ENCODE measurements around the gene PROM2. TPM values are rescaled to one million over a fixed set of nuclear protein-coding genes. Genes with fewer than 3 reads are reported as not detected.
A peak's percentile ranks its signal among the peaks of the same experiment; 100 is the strongest.

The PROM2 gene
- polyA plus RNA-seq, 1 donor (not counting 4 experiments of a cell fraction or from before 2014, with no cell fraction given) = 11.4 TPM

GRCh38 chr2:95317665-95318425, 43.6 kb downstream of the PROM2 start:
- H3K9ac ChIP-seq (ENCODE audit: control insufficient read depth, extremely low read depth, insufficient read depth, low read length) = peak overlapping the region; percentile 43

GRCh38 chr2:95318431-95319220, 44.4 kb downstream of the PROM2 start:
- Histone ChIP-seq H3K27me3 (ENCODE audit: control insufficient read depth, extremely low read depth, insufficient read depth, low read length) (peaks cover 54% of the 10 kb centered on the region), H3K9ac (ENCODE audit: control insufficient read depth, extremely low read depth, insufficient read depth, low read length) (no peak overlapping the region), H2AFZ (ENCODE audit: control insufficient read depth, low read length) (no peak overlapping the region), H3K4me1 (ENCODE audit: control insufficient read depth, extremely low read depth, insufficient read depth, low read length) (peaks cover 34% of the 10 kb centered on the region), H3K4me3 (ENCODE audit: control insufficient read depth in 2 of 3, extremely low read depth in 1 of 3, insufficient read depth in 2 of 3, low read depth in 1 of 3, low read length in 3 of 3) (no peak overlapping the region), H4K20me1 (ENCODE audit: control insufficient read depth, extremely low read depth, insufficient read depth, low read length) (peaks cover 7% of the 10 kb centered on the region), H3K4me2 (ENCODE audit: control insufficient read depth, extremely low read depth, insufficient read depth, low read depth, low read length) (no peak overlapping the region), H3K36me3 (ENCODE audit: control insufficient read depth in 2 of 2, extremely low read depth in 1 of 2, insufficient read depth in 2 of 2, low read length in 2 of 2) (no peaks in the 10 kb centered on the region), H3K79me2 (ENCODE audit: control insufficient read depth, insufficient read depth, low read length) (no peaks in the 10 kb centered on the region), H3K9me3 (ENCODE audit: control insufficient read depth, low read depth, low read length) (no peaks in the 10 kb centered on the region), H3K27ac (ENCODE audit: control insufficient read depth, insufficient read depth, low read length) (no peak overlapping the region), H3K9me1 (ENCODE audit: control insufficient read depth, extremely low read depth, insufficient read depth, low read length) (peaks cover 2% of the 10 kb centered on the region)
- no peak for DNase-seq (ENCODE audit: low read depth, low spot score)
- no peak for FAIRE-seq
- TF ChIP-seq CTCF (optimal IDR thresholded peaks at IDR 0.05 in 1 of 3, IDR thresholded peaks at IDR 0.05 in 1 of 3, conservative IDR thresholded peaks at IDR 0.05 in 1 of 3; ENCODE audit: extremely low read depth in 1 of 3, insufficient read depth in 2 of 3, low read length in 3 of 3) (no peak), EZH2 (IDR thresholded peaks at IDR 0.05; ENCODE audit: low read length) (no peak)
- dilution Hi-C loops (cut with MboI; ENCODE audit: extremely low pct_ligation_motif_present, low sequenced_read_pairs) = no loop called here

More at GRCh38 chr2:95317665-95318425, 43.6 kb downstream of the PROM2 start:
- no peak overlapping the region for H3K4me3 ChIP-seq (ENCODE audit: control insufficient read depth in 2 of 3, extremely low read depth in 1 of 3, insufficient read depth in 2 of 3, low read depth in 1 of 3, low read length in 3 of 3)
- H3K4me1 ChIP-seq (ENCODE audit: control insufficient read depth, extremely low read depth, insufficient read depth, low read length) = peaks cover 38% of the 10 kb centered on the region
- H3K4me2 ChIP-seq (ENCODE audit: control insufficient read depth, extremely low read depth, insufficient read depth, low read depth, low read length) = peak overlapping the region; percentile 71
- no peak overlapping the region for H3K27ac ChIP-seq (ENCODE audit: control insufficient read depth, insufficient read depth, low read length)
- peaks cover 3% of the 10 kb centered on the region for H4K20me1 ChIP-seq (ENCODE audit: control insufficient read depth, extremely low read depth, insufficient read depth, low read length)
- no peak overlapping the region for H2AFZ ChIP-seq (ENCODE audit: control insufficient read depth, low read length)
- FAIRE-seq (peak; percentile 41), DNase-seq (ENCODE audit: low read depth, low spot score) (no peak)
- peaks cover 58% of the 10 kb centered on the region for H3K27me3 ChIP-seq (ENCODE audit: control insufficient read depth, extremely low read depth, insufficient read depth, low read length)
- H3K9me3 ChIP-seq (ENCODE audit: control insufficient read depth, low read depth, low read length) = no peaks in the 10 kb centered on the region
- no peaks in the 10 kb centered on the region for H3K79me2 ChIP-seq (ENCODE audit: control insufficient read depth, insufficient read depth, low read length)
- dilution Hi-C loops (cut with MboI; ENCODE audit: extremely low pct_ligation_motif_present, low sequenced_read_pairs) = no loop called here
- H3K9me1 ChIP-seq (ENCODE audit: control insufficient read depth, extremely low read depth, insufficient read depth, low read length) = peaks cover 2% of the 10 kb centered on the region
- no peaks in the 10 kb centered on the region for H3K36me3 ChIP-seq (ENCODE audit: control insufficient read depth in 2 of 2, extremely low read depth in 1 of 2, insufficient read depth in 2 of 2, low read length in 2 of 2)
- TF ChIP-seq EZH2 (IDR thresholded peaks at IDR 0.05; ENCODE audit: low read length) (no peak), CTCF (optimal IDR thresholded peaks at IDR 0.05 in 1 of 3, IDR thresholded peaks at IDR 0.05 in 1 of 3, conservative IDR thresholded peaks at IDR 0.05 in 1 of 3; ENCODE audit: extremely low read depth in 1 of 3, insufficient read depth in 2 of 3, low read length in 3 of 3) (no peak)

Data from keratinocyte (primary cell).